PC-3 (cell line): ENCODE data around the gene MED13.

Experiments used
- CTCF ChIP-seq: fragments of 300-600 bp; sonication (generic); conservative IDR thresholded peaks from 2 replicates; pipeline ENCODE4 v1.5.1; 2017; ENCODE audit warnings: antibody characterized with exemption, low read depth, mild to moderate bottlenecking, low read length
- EZH2 ChIP-seq: fragments of 300-600 bp; sonication (generic); IDR thresholded peaks from one replicate; pipeline ENCODE4 v1.6.1; 2017; ENCODE audit warnings: antibody characterized with exemption, mild to moderate bottlenecking, low read length; ENCODE audit not compliant: unreplicated experiment
- EZH2phosphoT487 ChIP-seq: fragments of 300-600 bp; sonication (generic); IDR thresholded peaks from 2 replicates; pipeline ENCODE4 v1.6.1; 2018; ENCODE audit warnings: mild to moderate bottlenecking, antibody characterized with exemption, low read length, borderline replicate concordance

GRCh38 chr17:62064029-62064790 lies 868 bp downstream of the MED13 start:
- TF ChIP-seq CTCF (no peak), EZH2 (no peak), EZH2phosphoT487 (no peak)
